ENCODE measurements around the gene PBX3.

Gene PBX3

GRCh38 chr9:125747053-125747764 is at the start of gene PBX3:
Gene PBX3, plus strand, starts transcription at chr9:125747373.
- DNase-seq = peak in 31 of 56 donors; percentile 15 to 76 (median 36)

DNA sequence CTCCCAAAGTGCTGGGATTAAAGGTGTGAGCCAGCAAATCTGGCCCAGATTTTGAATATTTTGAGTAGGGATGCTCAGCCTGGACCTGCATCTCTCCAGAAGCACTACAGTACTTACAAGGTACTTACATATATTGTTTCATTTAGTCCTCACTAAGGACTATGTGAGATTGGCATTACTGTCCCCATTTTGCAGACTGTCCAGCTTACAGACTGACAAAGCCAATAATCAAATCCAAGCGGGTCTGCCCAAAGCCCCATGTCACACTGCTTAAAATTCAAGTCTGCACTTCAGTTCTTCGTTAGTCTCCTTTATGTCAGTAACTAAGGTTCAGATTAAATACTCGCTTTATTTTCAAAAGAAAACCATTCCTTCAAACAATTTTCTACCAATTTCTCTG is 47.3 kb upstream of the PBX3 start:
- no peak for DNase-seq

DNA sequence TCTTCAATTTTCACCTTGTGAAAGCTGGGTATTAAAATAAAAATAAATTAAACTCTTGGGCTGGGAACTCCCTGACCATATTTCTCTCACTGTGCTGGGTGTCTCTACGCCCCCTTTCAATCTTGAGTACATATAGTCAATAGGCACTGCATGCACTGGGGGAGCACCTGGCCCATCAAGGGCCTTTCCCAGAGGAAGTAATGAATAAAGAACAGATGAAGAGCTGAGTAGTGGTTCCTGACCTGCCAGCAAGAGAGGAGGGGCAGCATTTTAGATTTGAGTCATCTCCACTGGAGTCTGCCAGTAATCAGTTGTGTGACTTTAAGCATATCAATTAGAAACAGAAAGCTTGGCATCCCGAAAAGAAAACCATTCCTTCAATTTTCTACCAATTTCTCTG is 46.4 kb upstream of the PBX3 start:
- DNase-seq = no peak

DNA sequence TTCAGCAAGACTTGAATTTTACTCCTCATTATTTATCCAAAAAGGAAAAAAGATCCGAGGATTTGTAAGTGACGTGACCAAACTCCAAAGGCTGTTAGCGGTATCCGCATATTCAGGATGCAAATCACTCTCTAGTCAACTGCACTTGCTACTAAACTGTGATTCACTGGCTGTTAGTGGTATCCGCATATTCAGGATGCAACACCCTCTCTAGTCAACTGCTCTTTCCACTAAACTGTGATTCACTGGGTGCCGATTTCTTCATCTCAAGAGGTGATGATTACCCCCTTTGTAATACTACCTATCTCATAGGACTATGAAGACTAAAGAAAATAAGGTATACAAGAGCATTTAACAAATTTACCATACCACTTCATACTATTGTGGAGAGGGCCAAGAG is 45.8 kb upstream of the PBX3 start:
- peak in 1 of 56 donors; percentile 15 for DNase-seq

GRCh38 chr9:125703662-125704061 is 43.5 kb upstream of the PBX3 start:
- DNase-seq = no peak

GRCh38 chr9:125705893-125706292 is 41.3 kb upstream of the PBX3 start:
- no peak for DNase-seq

DNA sequence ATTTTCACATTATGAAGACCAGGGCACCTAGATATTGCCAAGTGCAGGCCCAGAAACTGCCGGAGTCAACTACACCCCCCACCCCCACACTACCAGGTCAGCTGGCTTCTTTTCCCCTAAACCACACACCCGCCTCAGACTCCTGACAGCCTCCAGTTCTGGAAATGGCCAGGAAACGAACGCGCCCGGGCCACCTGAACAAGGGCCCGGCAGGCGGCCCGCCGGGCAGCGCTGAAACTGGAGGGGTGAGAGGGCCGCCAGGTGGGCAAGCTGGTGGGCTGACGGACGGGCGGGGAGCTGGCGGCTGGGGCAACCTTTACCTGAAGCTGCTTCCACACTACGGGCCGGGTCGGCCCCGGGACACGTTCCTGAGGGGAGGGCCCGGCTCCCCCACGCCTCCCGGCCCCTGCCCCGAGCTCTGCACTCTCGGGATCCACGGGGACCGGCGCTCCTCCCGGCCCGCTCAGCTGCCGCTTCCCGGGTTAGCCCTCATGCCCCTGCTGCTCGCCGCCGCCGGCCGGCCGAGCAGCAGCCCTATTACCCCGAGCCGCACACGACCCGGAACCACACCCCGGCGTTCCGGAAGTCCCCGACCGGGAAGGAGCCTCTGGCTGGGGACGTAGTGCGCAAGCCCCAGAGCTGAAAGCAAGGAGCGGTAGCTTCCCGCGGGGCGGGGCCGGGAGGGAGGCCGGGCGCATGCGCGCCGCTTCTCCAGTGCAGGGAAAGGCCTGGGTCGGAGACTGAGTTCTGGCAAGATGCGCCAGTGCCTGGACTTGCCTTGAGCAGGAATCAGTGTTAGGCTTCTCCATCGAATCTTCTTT is 40.3 kb upstream of the PBX3 start, which contains the start of gene MAPKAP1:
TSS of gene MAPKAP1 (minus strand) at position 558 of the 821 bp plus-strand sequence. CDS start 34,634 bp downstream, outside the sequence.
- peak; percentile 69 to 98 (median 93) for DNase-seq

DNA sequence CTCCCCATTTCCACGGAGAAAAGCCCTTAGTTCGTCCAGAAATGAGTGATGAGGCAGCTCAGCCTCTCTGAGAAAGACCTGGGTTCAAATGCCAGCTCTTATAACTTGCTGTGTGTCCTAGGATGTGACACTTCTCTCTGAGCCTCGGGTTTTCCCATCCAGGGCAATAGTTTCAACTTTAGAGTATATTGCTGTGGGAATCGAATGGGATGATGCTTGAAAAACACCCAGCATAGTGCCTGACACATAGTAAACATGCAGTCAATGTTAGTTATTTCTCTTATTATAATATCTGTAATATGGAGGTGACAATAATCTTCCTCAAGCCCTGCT is 39.7 kb upstream of the PBX3 start:
- no peak for DNase-seq

GRCh38 chr9:125726456-125727132 is 20.6 kb upstream of the PBX3 start:
- no peak for DNase-seq

- DNase-seq = no peak
Observed at GRCh38 chr9:125730168-125730567, 17.0 kb upstream of the PBX3 start.

GRCh38 chr9:125732562-125732961 is 14.6 kb upstream of the PBX3 start:
- peak in 1 of 56 donors; percentile 16 for DNase-seq

GRCh38 chr9:125739436-125739835 is 7.7 kb upstream of the PBX3 start:
- no peak for DNase-seq

GRCh38 chr9:125742657-125743056 is 4.5 kb upstream of the PBX3 start:
- no peak for DNase-seq

DNA sequence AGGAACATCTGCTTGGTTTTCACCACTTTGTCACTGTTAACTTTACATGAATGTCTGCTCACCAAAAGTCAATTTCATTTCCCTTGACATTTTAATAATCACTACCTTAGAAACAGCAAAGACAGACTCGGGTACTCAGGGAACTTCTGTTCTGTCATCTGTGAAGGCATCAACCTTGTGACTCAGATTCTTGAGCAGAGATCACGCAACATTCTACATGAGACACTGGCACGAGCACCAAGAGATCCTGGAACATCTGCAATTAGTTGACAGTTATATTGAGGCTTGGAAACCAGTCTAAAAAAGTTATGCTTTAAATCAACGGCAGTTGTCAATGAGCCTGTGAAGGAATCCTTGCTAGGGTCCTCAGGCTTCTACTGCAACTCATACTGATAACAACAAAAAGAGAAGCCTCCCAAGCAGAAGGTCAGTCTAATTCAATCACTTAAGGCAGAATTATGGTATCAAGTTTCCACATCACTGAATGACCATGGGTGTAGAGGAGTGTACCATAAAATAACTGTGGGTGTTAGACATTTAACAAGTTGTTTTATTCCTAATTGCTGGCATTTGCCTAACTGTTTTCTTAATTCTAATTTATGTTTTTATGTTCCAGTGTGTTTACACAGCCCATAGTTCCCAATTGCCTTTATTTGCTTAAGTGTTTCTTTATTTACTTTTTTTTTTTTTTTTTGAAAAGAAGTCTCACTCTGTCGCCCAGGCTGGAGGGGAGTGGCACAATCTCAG is 3.3 kb upstream of the PBX3 start:
- DNase-seq = peak in 6 of 56 donors; percentile 16 to 35 (median 20)

GRCh38 chr9:125744616-125745015 is 2.6 kb upstream of the PBX3 start:
- DNase-seq = no peak

DNA sequence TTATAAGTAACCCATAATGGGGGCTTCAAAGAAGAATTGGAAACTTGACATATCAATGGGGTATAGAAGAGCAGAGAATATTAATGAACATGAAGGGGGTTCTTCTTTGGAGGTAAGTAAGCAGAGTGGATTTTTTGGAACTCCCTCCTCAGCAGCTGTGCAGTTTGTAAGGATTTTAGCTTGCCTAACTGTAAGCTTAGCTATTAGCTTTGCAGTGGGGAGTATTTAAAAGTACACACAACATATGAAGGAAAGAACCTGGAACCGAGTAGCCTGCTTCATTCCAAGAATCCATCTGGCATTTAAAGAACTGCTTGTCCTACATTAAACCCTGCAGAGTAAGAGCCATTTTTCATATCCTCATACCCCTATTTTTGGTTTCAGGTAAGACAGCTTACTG is 2.2 kb upstream of the PBX3 start:
- DNase-seq = no peak

- DNase-seq = no peak
Observed at GRCh38 chr9:125745682-125746016, 1.5 kb upstream of the PBX3 start.

GRCh38 chr9:125746017-125746773 is 978 bp upstream of the PBX3 start:
- peak; percentile 63 to 98 (median 90) for DNase-seq

DNA sequence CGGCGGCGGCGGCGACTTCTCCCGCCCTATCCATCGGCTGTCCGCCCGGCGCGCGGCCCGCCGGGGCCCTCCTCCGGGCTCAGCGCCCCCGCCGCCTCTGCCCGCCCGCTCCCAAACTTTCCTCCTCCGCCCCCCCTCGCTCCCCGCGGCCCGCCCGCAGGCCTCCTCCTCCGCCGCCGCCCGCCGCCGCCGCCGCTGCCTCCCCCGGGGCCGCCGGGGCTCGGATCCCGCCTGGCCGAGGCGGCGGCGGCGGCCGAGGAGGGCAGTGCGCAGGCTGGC is 460 bp upstream of the PBX3 start:
- no peak for DNase-seq

- DNase-seq = peak in 19 of 56 donors; percentile 9 to 64 (median 30)
Observed at GRCh38 chr9:125747765-125748445, 732 bp downstream of the PBX3 start.
